Stimulated activated CD8-positive, alpha-beta memory T cell treated with anti-CD3 and anti-CD28 coated beads, Interleukin-4, amount 100 ng/mL, for 24 hours (primary cell): ENCODE data around the gene SLX9.
A peak's percentile ranks its signal among the peaks of the same experiment; 100 is the strongest.

ENCODE experiments used
- DNase-seq: peaks from one replicate; pipeline ENCODE4 v3.0.0-alpha.2; 2020; ENCODE audit warnings: low read depth

Gene SLX9

GRCh38 chr21:44947930-44948331 is 8.1 kb downstream of the SLX9 start:
- no peak for DNase-seq

GRCh38 chr21:44948426-44949120 is 8.7 kb downstream of the SLX9 start:
- no peak for DNase-seq

GRCh38 chr21:44949161-44949778 is 9.4 kb downstream of the SLX9 start:
- DNase-seq, result no peak

- DNase-seq, result peak; percentile 66
These were observed 10.0 kb downstream of the SLX9 start for GRCh38 chr21:44949779-44950198.

GRCh38 chr21:44950351-44950750 is 10.5 kb downstream of the SLX9 start:
- no peak for DNase-seq

- DNase-seq, result no peak
These were observed 11.5 kb downstream of the SLX9 start for GRCh38 chr21:44951186-44951915.

GRCh38 chr21:44952116-44952928 is 12.5 kb downstream of the SLX9 start:
- no peak for DNase-seq

- DNase-seq, result no peak
These were observed 13.2 kb downstream of the SLX9 start for GRCh38 chr21:44952929-44953627.

- no peak for DNase-seq
These were observed 13.8 kb downstream of the SLX9 start for GRCh38 chr21:44953628-44954021.

- DNase-seq, result no peak
These were observed 14.5 kb downstream of the SLX9 start for GRCh38 chr21:44954281-44954771.

GRCh38 chr21:44955141-44955797 is 15.4 kb downstream of the SLX9 start:
- no peak for DNase-seq

GRCh38 chr21:44955798-44956175 is 16.0 kb downstream of the SLX9 start:
- no peak for DNase-seq

GRCh38 chr21:44956356-44957046 is 16.7 kb downstream of the SLX9 start:
- no peak for DNase-seq

GRCh38 chr21:44957047-44957831 is 17.4 kb downstream of the SLX9 start:
- no peak for DNase-seq

- DNase-seq, result no peak
These were observed 18.1 kb downstream of the SLX9 start for GRCh38 chr21:44957901-44958451.

- no peak for DNase-seq
These were observed 18.8 kb downstream of the SLX9 start for GRCh38 chr21:44958471-44959191.

- no peak for DNase-seq
These were observed 19.7 kb downstream of the SLX9 start for GRCh38 chr21:44959376-44960091.
